GM11168 (cell line): ENCODE measurements around the gene LAD1.

Source experiments
- in situ Hi-C: fragments of 300-500 bp; cut with MboI; formaldehyde crosslinking; loops from one replicate; pipeline ENCODE4 v1.12.0; 2022; ENCODE audit warnings: low sequenced_read_pairs; ENCODE audit not compliant: unreplicated experiment

The LAD1 gene

GRCh38 chr1:201370500-201370899 lies 28.6 kb downstream of the LAD1 start:
- in situ Hi-C loops = no loop called here

DNA sequence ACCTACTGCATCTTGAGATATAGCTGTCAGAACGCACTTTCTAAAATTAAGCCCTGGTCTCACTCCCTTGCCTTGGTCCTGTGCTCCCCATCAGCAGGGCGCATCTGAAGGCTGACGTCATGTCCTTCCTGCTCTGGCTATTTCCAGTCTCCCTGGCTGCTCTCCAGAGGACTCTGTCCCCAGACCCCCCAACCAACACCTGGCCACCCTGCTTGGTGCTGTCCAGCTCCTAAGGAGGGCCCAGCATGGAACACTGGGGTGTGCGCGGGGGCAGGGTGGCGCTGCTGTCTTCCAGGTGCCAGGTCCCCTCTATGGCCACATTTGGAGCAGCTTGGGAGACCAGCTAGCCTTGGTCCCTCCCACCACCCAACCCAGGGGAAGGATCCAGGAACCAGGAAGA lies 29.9 kb downstream of the LAD1 start:
- in situ Hi-C loops = no loop called here

- in situ Hi-C loops = no loop called here
Measured at GRCh38 chr1:201366696-201367095, 32.4 kb downstream of the LAD1 start.

DNA sequence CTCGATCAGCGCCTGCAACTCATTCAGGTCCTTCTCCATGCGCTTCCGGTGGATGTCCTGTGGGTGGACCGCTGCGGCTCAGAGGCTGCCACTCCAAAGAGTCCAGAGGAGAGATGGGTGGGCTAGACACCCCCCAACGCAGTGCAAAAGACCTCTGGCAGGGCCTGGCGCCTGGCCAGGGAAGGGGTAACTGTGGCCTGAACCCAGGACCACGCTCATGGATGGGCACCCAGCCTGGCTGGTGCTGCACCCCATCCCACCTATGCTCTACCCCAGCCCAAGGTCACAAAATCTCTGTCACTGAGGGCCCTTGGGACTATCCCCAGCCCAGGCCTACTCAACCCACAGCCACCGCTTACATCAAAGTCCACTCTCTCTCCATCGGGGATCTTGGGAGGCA lies 33.9 kb downstream of the LAD1 start:
- in situ Hi-C loops = no loop called here

DNA sequence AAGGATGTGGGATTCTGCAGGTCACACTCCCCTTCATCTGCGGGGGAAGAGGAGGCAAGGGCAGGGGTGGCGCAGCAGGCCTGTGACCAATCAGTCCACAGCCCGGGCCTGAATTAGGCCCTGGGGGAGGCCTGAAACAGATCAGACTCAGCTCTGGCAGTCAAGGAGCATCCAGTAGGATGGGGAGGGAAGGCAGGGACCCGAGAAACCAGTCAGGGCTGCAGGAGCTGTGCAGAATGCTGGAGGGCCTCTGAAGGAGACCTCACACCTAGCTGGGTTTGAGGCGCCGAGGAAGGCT lies 34.4 kb downstream of the LAD1 start:
- in situ Hi-C loops = no loop called here

GRCh38 chr1:201363467-201363866 lies 35.7 kb downstream of the LAD1 start:
- in situ Hi-C loops = no loop called here

DNA sequence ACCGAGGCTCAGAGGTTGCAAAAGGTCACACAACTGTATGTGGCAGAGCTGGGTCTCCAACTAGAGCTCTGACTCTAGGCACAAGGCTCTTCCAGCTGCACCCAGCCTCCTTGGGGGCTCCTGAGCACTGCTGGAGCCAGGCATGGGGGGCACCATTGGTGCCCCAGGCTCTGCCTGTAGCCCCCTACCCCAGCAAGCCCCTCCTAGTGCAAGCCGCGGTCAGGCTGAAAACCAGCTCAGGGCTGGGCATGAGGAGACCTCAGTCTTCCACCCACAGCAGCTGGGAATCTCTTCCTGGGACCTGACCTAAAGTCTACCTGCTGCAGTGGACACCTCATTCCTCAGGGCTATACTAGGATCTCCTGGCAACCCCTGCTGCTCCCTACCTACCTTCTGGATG lies 36.2 kb downstream of the LAD1 start:
- in situ Hi-C loops = no loop called here

DNA sequence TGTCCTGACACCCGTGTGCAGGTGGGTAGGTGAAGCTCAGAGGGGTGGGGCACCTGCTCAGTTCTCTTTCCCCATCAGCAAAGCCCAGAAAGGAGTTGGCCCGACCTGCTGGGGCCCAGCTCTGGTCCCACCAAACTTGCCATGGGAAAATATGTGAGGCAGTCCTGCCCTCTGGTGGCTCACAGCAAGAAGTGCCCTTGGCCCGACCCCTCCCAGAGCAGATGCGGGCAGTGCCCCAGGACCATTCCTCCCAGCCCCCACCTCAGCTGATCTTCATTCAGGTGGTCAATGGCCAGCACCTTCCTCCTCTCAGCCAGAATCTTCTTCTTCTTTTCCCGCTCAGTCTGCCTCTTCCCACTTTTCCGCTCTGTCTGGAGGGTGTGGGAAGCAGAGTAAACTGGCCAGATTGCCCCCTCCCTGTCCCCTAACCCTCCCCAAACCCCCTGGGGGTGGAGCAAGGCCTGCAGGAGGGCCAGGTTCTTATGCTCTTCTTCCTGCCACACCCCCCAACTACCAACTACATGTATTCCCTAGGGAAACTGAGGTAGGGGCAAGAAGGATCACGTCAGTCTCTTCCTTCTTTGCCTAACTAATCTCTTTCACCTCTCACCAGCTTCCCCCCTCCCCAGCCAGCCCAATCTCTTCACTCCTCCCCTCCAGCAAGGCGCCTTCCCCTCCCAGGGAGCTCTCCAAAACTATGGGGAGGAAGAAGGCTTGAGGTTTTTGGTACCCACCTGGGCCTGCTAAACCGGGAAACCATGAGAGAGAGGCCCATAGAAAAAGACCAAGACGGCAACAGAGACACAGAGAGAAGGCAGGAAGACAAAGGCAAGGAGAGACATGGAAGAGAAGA lies 37.2 kb downstream of the LAD1 start:
- in situ Hi-C loops = no loop called here

DNA sequence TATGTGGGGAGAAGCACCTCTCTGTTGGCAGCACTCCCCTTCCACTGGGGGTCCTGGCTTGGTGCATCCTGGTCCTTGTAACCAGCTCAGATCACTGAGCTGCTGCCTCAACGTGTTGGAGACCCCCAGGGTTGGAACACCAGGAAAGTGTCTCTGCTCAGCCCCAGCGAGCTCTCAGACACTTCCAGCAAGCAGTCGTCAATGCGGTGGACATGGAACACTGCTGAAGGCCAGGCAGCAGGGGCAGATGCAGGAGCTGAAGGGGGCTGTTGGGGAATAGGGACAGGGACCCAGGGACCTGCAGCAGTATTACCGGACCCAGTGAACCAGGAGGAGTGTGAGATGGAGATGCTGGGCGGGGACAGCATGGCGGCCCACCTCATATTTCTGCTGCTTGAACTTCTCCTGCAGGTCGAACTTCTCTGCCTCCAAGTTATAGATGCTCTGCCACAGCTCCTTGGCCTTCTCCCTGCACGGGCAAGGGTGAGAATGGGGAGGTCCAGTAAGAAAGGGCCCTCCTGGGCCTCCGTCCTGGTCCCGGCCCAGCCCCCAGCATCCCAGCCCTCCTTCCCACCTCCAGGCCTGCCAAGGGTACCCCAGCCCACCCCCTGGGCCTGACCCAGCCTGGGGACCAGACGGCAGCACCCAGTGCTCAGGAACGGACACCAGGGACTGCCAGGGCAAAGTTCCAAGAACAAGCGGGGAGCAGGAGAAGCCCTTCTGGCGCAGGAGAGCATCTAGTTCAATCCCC lies 38.0 kb downstream of the LAD1 start:
- in situ Hi-C loops = no loop called here

GRCh38 chr1:201360486-201360885 lies 38.6 kb downstream of the LAD1 start:
- in situ Hi-C loops = no loop called here

DNA sequence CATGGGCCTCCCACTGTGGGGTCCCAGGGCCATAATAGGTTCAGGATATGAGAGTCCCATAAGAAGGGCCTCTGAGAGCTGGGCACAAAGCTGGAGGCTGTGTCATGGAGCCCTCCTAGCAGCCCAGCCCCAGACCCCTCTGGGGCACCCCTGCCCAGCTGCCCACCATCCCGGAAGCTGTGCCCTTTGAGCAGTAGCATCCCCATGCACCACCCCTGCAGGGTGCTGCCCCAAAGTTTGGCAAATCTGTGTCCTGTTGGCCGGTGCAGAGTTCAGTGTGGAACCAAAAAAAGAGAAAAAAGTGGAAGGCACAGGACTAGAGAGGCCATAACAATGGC lies 39.3 kb downstream of the LAD1 start:
- in situ Hi-C loops = no loop called here

GRCh38 chr1:201359031-201359872 lies 39.9 kb downstream of the LAD1 start:
- in situ Hi-C loops = no loop called here

GRCh38 chr1:201358596-201358995 lies 40.5 kb downstream of the LAD1 start:
- in situ Hi-C loops = no loop called here

DNA sequence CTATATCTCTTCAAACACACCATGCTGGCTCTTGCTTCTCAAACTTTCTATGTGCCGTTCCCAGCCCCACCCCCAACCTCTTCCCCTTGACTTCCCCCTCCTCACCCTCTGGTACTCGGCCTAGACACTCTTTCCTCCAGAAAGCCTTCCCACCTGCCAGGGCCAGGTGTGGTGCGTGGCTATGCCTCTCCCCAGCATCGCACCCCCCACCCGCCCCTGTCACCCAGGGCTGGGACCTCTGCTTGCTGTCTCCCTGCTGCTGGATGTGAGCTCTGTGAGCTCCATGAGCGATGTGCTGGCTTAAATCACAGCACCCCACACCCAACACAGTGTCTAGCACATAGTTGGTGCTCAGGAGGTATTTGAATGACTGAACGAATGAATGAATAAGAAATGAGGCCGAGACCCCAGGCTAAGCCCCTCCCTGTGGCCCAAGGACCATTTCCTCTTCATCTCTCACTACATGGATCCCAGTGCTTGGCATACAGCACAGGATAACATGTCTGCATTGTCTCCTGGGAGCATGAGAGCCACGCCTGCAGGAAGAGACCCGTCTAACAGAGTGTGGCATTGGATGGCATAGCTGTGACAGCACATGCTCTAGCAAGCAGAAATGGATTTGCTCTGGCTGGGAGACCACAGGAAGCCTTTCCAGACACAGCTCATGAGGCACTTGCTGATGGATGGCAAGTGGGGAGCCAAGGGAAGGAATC lies 41.3 kb downstream of the LAD1 start:
- in situ Hi-C loops = no loop called here

DNA sequence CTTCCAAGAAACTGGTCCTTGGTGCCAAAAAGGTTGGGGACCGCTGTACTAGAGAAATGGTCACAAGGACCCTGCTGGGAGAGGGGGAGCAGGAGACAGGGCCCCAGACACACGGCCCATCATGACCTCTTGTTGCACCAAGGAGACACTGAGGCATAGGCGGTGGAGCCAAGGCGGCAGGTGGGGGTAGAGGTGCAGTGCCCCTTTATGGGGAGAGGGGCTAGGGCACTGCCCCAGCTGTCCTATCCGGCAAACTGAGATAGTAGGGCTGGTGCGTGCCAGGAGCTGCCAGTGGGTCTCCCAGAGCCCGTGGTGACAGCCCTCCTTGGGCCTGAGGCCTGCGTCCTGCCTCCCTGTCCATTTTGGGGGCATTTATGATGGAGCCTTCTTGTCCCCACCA lies 41.9 kb downstream of the LAD1 start:
- in situ Hi-C loops = no loop called here

GRCh38 chr1:201356701-201357100 lies 42.4 kb downstream of the LAD1 start:
- in situ Hi-C loops = no loop called here

DNA sequence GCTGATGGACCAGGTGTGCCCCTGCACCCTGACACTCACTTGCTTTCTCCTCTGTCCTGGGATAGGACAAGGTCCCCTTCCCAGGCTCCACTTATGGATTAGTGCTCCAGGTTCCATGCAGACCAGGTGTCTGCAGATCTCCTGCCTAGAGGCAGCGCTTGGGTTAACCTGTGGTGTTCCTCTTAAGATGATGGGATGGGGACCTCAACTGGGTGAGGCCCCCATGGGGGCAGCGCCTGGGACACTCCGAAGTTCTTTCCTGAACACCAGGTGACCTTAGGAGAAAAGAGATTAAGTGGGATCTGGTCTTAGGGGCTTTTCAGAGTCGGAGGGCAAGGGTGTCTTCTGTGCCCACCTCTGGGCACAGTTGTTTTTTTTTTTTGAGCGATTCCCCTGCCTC lies 42.9 kb downstream of the LAD1 start:
- in situ Hi-C loops = no loop called here

DNA sequence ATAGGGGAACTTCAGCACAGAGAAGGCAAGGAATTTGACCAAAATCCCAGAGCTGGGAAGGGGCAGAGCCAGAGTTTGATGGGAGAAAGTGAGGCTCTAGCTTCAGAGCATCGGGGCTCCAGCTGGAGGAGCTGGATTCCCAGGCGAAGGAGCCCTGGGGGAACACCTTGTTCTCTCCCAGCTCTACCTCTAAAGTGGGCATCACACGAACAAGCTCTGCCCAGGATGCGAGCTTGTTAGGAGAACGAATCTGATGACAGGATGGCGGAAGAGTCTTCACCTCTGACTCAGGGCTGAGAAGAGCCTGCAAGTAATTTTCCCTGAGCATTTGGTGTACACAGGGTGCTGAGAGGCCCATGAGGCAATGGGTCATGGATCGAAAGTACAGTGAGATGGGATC lies 43.7 kb downstream of the LAD1 start:
- in situ Hi-C loops = no loop called here

DNA sequence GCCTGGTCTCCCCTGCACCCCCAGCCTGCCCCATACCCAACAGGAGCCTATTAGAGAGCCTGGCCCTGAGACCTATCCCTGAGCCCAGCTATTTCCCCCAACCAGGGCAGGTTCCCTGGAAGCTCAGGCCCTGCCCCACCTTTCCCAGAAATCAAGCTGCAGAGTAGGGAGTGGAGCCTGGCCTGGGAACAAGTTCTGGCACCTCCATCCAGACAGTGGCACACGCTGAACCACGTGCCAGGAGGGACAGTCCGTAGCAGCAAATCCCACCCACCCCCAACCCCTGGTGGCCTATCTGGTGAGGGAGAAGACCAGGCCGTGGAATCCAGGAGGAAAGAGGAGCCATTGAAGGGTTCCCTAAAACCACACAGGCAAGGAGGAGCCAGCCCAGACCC lies 44.2 kb downstream of the LAD1 start:
- in situ Hi-C loops = no loop called here

DNA sequence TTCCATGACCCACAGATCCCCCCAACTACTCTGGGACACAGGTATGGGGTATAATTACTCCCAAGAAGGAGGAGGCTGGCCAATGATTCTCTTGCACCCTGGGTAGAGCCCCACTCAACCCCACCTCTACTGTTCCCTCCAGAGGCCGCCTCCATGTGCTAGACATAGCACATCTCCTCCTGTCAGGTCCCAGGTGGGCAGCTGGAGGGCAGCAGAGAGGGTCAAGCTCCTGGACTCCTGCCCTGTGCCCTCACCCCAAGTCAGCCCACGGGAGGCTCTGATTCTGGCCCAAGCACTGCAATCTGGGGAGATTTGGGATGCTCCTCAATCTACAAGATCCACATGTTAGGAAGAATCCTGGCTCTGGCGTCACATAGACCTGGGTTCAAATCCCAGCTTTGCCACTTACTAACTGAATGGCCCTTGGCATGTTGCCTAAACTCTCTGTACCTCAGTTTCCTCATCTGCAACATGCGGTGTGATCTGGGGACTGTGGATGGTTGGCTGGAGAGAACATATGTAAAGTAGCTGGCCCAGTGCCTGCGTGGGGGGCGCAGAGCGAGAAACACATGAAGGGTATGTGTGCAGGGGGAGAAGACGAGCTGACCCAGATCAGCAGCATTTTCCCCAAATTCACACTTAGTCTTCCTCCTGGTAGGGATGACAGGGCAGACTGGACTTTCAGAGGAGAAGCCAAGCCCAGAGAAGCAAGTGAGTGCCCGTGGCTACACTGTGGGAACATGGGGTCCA lies 44.8 kb downstream of the LAD1 start:
- in situ Hi-C loops = no loop called here
